DND-41 (cell line): ENCODE results near the gene SPTBN4.
"Not testable (repeated sequence)": the region's sequence is repeated elsewhere in the genome, so short reads cannot be mapped to it uniquely, and the experiment has no call there.

Source experiments
- ATAC-seq: fragments of 200-7000 bp; cut with Tn5 transposase; 3 replicates; pipeline ENCODE4 v1.9.1; 2021; ENCODE audit warnings: low read depth; ENCODE audit not compliant: insufficient read depth
- DNase-seq: peaks from one replicate; pipeline ENCODE4 v3.0.0-alpha.2; 2020
- H2AFZ ChIP-seq: 2 replicates; pipeline ENCODE4 v1.6.0; 2012; ENCODE audit warnings: low read depth, low read length
- H3K27ac ChIP-seq: 2 replicates; pipeline ENCODE4 v1.5.1; 2012; ENCODE audit warnings: low read length, inconsistent platforms
- H3K27me3 ChIP-seq: fragments of 200-600 bp; sonication (generic); 2 replicates; pipeline ENCODE4 v1.6.0; 2012; ENCODE audit warnings: low read length, mild to moderate bottlenecking, inconsistent platforms; ENCODE audit not compliant: insufficient read depth, poor library complexity
- H3K36me3 ChIP-seq: 2 replicates; pipeline ENCODE4 v1.5.1; 2012; ENCODE audit warnings: low read length, inconsistent platforms; ENCODE audit not compliant: insufficient read depth
- H3K4me1 ChIP-seq: 2 replicates; pipeline ENCODE4 v1.5.1; 2012; ENCODE audit warnings: mild to moderate bottlenecking, low read length; ENCODE audit not compliant: insufficient read depth
- H3K4me2 ChIP-seq: 2 replicates; pipeline ENCODE4 v1.6.0; 2012; ENCODE audit warnings: mild to moderate bottlenecking, moderate library complexity, low read length, inconsistent platforms; ENCODE audit not compliant: insufficient read depth
- H3K4me3 ChIP-seq, 2 experiments: fragments of 200-600 bp in 1 of 2; shearing (Covaris generic) in 1 of 2; 2 replicates each; pipeline ENCODE4 v1.5.1; 2012 to 2016; ENCODE audit warnings: inconsistent platforms in 2 of 2, low read length in 2 of 2, mild to moderate bottlenecking in 2 of 2, low read depth in 1 of 2, moderate library complexity in 1 of 2
- H3K79me2 ChIP-seq: 2 replicates; pipeline ENCODE4 v1.6.0; 2012; ENCODE audit warnings: low read length, inconsistent platforms; ENCODE audit not compliant: insufficient read depth
- H3K9ac ChIP-seq: 2 replicates; pipeline ENCODE4 v1.6.0; 2012; ENCODE audit warnings: low read depth, mild to moderate bottlenecking, inconsistent platforms, low read length, moderate library complexity
- H3K9me3 ChIP-seq: 2 replicates; pipeline ENCODE4 v1.5.1; 2012; ENCODE audit warnings: low read length, moderate library complexity, mild to moderate bottlenecking, inconsistent platforms; ENCODE audit not compliant: insufficient read depth, severe bottlenecking
- H4K20me1 ChIP-seq: 2 replicates; pipeline ENCODE4 v1.6.0; 2012; ENCODE audit warnings: low read length; ENCODE audit not compliant: insufficient read depth
- EZH2 ChIP-seq: IDR thresholded peaks from 3 replicates; pipeline ENCODE4 v1.6.1; 2012; ENCODE audit warnings: borderline replicate concordance, low read depth, mild to moderate bottlenecking, moderate library complexity, low read length, inconsistent platforms; ENCODE audit not compliant: severe bottlenecking
- TF ChIP-seq, protein P1 (sequence below): IDR thresholded peaks from 2 replicates; pipeline ENCODE4 v1.5.1; 2012; ENCODE audit warnings: borderline replicate concordance, low read length, moderate library complexity, mild to moderate bottlenecking; ENCODE audit not compliant: poor library complexity, severe bottlenecking; ENCODE audit errors: extremely low read depth

Gene SPTBN4

DNA sequence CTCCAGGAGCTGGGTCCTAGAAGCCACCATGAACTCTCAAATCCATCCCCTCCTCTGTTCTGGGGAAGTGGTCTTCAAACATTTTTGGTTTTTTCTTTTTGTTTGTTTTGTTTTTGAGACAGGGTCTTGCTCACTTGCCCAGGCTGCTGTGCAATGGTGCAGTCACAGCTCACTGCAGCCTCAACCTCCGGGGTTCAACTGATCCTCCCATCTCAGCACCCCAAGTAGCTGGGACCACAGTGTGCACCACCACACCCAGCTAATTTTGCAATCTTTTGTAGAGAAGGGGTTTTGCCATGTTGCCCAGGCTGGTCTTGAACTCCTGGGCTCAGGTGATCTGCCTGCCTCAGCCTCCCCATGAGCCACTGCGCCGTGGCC, 8.2 kb upstream of the SPTBN4 start:
- no peaks in the 10 kb centered on the region for H3K27me3 ChIP-seq
- no peak overlapping the region for H3K27ac ChIP-seq
- ATAC-seq (no peak), DNase-seq (no peak)
- no peaks in the 10 kb centered on the region for H4K20me1 ChIP-seq
- H3K4me2 ChIP-seq: no peak overlapping the region
- H3K9ac ChIP-seq: no peak overlapping the region
- H3K4me3 ChIP-seq: no peak overlapping the region
- no peaks in the 10 kb centered on the region for H3K4me1 ChIP-seq
- no peaks in the 10 kb centered on the region for H3K9me3 ChIP-seq
- TF ChIP-seq EZH2: no peak
- TF ChIP-seq, protein P1, sequence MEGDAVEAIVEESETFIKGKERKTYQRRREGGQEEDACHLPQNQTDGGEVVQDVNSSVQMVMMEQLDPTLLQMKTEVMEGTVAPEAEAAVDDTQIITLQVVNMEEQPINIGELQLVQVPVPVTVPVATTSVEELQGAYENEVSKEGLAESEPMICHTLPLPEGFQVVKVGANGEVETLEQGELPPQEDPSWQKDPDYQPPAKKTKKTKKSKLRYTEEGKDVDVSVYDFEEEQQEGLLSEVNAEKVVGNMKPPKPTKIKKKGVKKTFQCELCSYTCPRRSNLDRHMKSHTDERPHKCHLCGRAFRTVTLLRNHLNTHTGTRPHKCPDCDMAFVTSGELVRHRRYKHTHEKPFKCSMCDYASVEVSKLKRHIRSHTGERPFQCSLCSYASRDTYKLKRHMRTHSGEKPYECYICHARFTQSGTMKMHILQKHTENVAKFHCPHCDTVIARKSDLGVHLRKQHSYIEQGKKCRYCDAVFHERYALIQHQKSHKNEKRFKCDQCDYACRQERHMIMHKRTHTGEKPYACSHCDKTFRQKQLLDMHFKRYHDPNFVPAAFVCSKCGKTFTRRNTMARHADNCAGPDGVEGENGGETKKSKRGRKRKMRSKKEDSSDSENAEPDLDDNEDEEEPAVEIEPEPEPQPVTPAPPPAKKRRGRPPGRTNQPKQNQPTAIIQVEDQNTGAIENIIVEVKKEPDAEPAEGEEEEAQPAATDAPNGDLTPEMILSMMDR: no peak
- no peaks in the 10 kb centered on the region for H3K79me2 ChIP-seq
- H3K36me3 ChIP-seq: 0 out of 2 replicates have a peak, but pooled peaks cover 4% of the 10 kb centered on the region
- H2AFZ ChIP-seq: no peak overlapping the region

DNA sequence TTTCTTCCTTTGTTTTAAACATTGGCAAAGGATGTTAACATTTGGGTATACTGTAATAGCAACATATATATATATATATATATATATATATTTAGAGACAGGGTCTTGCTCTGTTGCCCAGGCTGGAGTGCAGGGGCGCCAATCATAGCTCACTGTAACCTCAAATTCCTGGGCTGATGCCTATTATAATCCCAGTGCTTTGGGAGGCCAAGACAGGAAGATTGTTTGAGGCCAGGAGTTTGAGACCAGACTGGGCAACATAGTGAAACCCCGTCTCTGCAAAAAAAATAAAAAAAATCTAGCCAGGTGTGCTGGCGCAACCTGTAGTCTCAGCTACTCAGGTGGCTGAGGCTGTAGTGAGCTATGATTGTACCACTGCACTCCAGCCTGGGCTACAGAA, 6.6 kb upstream of the SPTBN4 start:
- H3K27ac ChIP-seq: no peak overlapping the region
- no peak overlapping the region for H3K4me2 ChIP-seq
- no peak for TF ChIP-seq EZH2
- TF ChIP-seq, protein P1: no peak
- no peak overlapping the region for H2AFZ ChIP-seq
- H3K4me1 ChIP-seq: peaks cover 11% of the 10 kb centered on the region
- no peak overlapping the region for H3K4me3 ChIP-seq
- H3K27me3 ChIP-seq: no peaks in the 10 kb centered on the region
- H3K36me3 ChIP-seq: 0 out of 2 replicates have a peak, but pooled peaks cover 4% of the 10 kb centered on the region
- no peaks in the 10 kb centered on the region for H3K79me2 ChIP-seq
- no peak for ATAC-seq
- no peak for DNase-seq
- H4K20me1 ChIP-seq: no peaks in the 10 kb centered on the region
- no peaks in the 10 kb centered on the region for H3K9me3 ChIP-seq
- H3K9ac ChIP-seq: no peak overlapping the region

DNA sequence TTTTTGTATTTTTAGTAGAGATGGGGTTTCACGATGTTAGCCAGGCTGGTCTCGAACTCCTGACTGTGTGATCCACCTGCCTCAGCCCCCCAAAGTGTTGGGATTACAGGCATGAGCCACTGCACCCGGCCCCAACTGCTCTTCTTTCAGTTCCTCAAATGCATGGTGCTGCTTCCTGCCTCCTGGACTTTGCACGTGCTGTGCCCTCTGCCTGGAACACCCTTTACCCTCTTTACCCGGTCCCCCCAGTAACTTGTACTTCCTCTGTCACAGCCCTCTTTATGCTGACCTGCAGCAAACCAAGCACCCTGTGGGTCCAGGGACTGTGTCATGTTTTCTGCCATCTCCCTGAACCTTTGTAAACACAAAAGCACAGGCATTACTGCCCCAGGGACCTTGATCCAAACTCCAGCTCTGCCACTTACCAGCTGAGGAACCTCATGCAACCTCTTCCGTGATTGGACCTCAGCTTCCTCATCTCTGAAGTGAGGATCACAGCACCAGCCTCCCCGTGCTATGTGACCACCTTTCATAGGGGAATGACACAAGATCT, 5.1 kb upstream of the SPTBN4 start:
- H3K4me3 ChIP-seq: no peak overlapping the region
- ATAC-seq (no peak), DNase-seq (no peak)
- H3K36me3 ChIP-seq: 0 out of 2 replicates have a peak, but pooled peaks cover 4% of the 10 kb centered on the region
- H3K9ac ChIP-seq: no peak overlapping the region
- peaks cover 5% of the 10 kb centered on the region; the same call in 1 of the 2 replicates for H4K20me1 ChIP-seq
- H3K27ac ChIP-seq: no peak overlapping the region
- no peak overlapping the region for H3K4me2 ChIP-seq
- H3K4me1 ChIP-seq: peaks cover 20% of the 10 kb centered on the region
- no peaks in the 10 kb centered on the region for H3K79me2 ChIP-seq
- no peak for TF ChIP-seq EZH2
- TF ChIP-seq, protein P1: no peak
- no peaks in the 10 kb centered on the region for H3K9me3 ChIP-seq
- H2AFZ ChIP-seq: no peak overlapping the region
- H3K27me3 ChIP-seq: no peaks in the 10 kb centered on the region

DNA sequence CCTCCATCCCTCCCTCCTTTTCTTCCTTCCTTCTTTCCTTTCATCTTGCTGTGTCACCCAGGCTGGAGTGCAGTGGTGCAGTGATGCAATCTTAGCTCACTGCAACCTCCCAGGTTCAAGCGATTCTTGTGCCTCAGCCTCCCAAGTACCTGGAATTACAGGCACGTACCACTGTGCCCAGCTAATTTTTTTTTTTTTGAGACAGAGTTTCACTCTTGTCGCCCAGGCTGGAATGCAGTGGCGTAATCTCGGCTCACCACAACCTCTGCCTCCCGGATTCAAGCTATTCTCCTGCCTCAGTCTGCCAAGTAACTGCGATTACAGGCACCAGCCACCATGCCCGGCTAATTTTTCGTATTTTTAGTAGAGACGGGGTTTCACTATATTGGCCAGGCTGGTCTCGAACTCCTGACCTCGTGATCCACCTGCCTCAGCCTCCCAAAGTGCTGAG, 3.2 kb upstream of the SPTBN4 start:
- ATAC-seq, H3K27ac ChIP-seq, H3K27me3 ChIP-seq, H3K36me3 ChIP-seq, H3K9ac ChIP-seq, H3K9me3 ChIP-seq, H3K79me2 ChIP-seq, DNase-seq, H2AFZ ChIP-seq, H3K4me2 ChIP-seq, H4K20me1 ChIP-seq, H3K4me3 ChIP-seq: not testable (repeated sequence)
- H3K4me1 ChIP-seq: peaks cover 20% of the 10 kb centered on the region
